H9 (cell line): ENCODE results near the gene PHACTR4. TPM values are rescaled to one million over a fixed set of nuclear protein-coding genes. Genes with fewer than 3 reads are reported as not detected.
"Not testable (repeated sequence)": the region's sequence is repeated elsewhere in the genome, so short reads cannot be mapped to it uniquely, and the experiment has no call there.

Source experiments
- DNase-seq: peaks from one replicate; pipeline ENCODE4 v3.0.0-alpha.2; 2017
- H2AFZ ChIP-seq: one replicate; pipeline ENCODE4 v1.6.1; 2013; ENCODE audit warnings: mild to moderate bottlenecking, low read length, control low read depth, moderate library complexity
- H2AK5ac ChIP-seq: 2 replicates; pipeline ENCODE4 v1.6.1; 2013; ENCODE audit warnings: low read length, control low read depth, mixed read lengths; ENCODE audit not compliant: insufficient read length
- H2BK120ac ChIP-seq: one replicate; pipeline ENCODE4 v1.6.1; 2013; ENCODE audit warnings: low read depth, mild to moderate bottlenecking, low read length, control low read depth, inconsistent platforms; ENCODE audit not compliant: poor library complexity, severe bottlenecking
- H2BK12ac ChIP-seq: 2 replicates; pipeline ENCODE4 v1.6.1; 2013; ENCODE audit warnings: low read length, control low read depth, mixed read lengths, low read depth; ENCODE audit not compliant: insufficient read length
- H2BK15ac ChIP-seq: 2 replicates; pipeline ENCODE4 v1.6.1; 2013; ENCODE audit warnings: low read depth, low read length, control low read depth
- H2BK20ac ChIP-seq: one replicate; pipeline ENCODE4 v1.6.1; 2013; ENCODE audit warnings: low read depth, mild to moderate bottlenecking, low read length, control low read depth, inconsistent platforms; ENCODE audit not compliant: poor library complexity, severe bottlenecking
- H2BK5ac ChIP-seq: 2 replicates; pipeline ENCODE4 v1.6.1; 2013; ENCODE audit warnings: low read length, control low read depth, mixed read lengths; ENCODE audit not compliant: insufficient read length
- H3K14ac ChIP-seq: 2 replicates; pipeline ENCODE4 v1.6.1; 2013; ENCODE audit warnings: low read length, control low read depth; ENCODE audit not compliant: insufficient read depth
- H3K18ac ChIP-seq: 2 replicates; pipeline ENCODE4 v1.6.1; 2013; ENCODE audit warnings: low read depth, mild to moderate bottlenecking, mixed read lengths, low read length, control low read depth; ENCODE audit not compliant: insufficient read length
- H3K23ac ChIP-seq: 2 replicates; pipeline ENCODE4 v1.6.1; 2013; ENCODE audit warnings: low read length, control low read depth, mixed read lengths, low read depth; ENCODE audit not compliant: insufficient read length
- H3K23me2 ChIP-seq: 2 replicates; pipeline ENCODE4 v1.6.1; 2013; ENCODE audit warnings: low read depth, mild to moderate bottlenecking, mixed read lengths, low read length, control low read depth; ENCODE audit not compliant: insufficient read length, poor library complexity, severe bottlenecking
- H3K27ac ChIP-seq: 2 replicates; pipeline ENCODE4 v1.5.1; 2013; ENCODE audit warnings: low read length, control low read depth, mixed read lengths, low read depth; ENCODE audit not compliant: insufficient read length
- H3K27me3 ChIP-seq: 2 replicates; pipeline ENCODE4 v1.6.1; 2013; ENCODE audit warnings: low read length, control low read depth, inconsistent platforms; ENCODE audit not compliant: insufficient read depth
- H3K4ac ChIP-seq: 2 replicates; pipeline ENCODE4 v1.6.1; 2013; ENCODE audit warnings: low read depth, mild to moderate bottlenecking, control low read depth, inconsistent platforms, low read length, moderate library complexity
- H3K4me1 ChIP-seq: 2 replicates; pipeline ENCODE4 v1.6.1; 2013; ENCODE audit warnings: low read length, control low read depth, inconsistent platforms; ENCODE audit not compliant: insufficient read depth
- H3K4me2 ChIP-seq: 2 replicates; pipeline ENCODE4 v1.6.1; 2013; ENCODE audit warnings: low read length, control low read depth, mixed read lengths; ENCODE audit not compliant: insufficient read length, insufficient read depth
- H3K56ac ChIP-seq: 2 replicates; pipeline ENCODE4 v1.6.1; 2013; ENCODE audit warnings: low read depth, mild to moderate bottlenecking, mixed read lengths, low read length, control low read depth; ENCODE audit not compliant: insufficient read length
- H3K79me1 ChIP-seq: 2 replicates; pipeline ENCODE4 v1.6.1; 2013; ENCODE audit warnings: low read depth, mild to moderate bottlenecking, moderate library complexity, low read length, control low read depth, inconsistent platforms; ENCODE audit not compliant: insufficient read depth, poor library complexity, severe bottlenecking
- H3K79me2 ChIP-seq: 2 replicates; pipeline ENCODE4 v1.6.1; 2013; ENCODE audit warnings: low read length, control low read depth, inconsistent platforms; ENCODE audit not compliant: insufficient read depth
- H3K9ac ChIP-seq: 2 replicates; pipeline ENCODE4 v1.6.1; 2013; ENCODE audit warnings: low read length, control low read depth, mixed read lengths; ENCODE audit not compliant: insufficient read length; ENCODE audit errors: extremely low read depth
- H3K9me3 ChIP-seq: one replicate; pipeline ENCODE4 v1.6.1; 2013; ENCODE audit warnings: low read depth, low read length, inconsistent platforms; ENCODE audit not compliant: control insufficient read depth
- H3T11ph ChIP-seq: one replicate; pipeline ENCODE4 v1.6.1; 2013; ENCODE audit warnings: mild to moderate bottlenecking, low read length, control low read depth, inconsistent platforms
- H4K20me1 ChIP-seq: one replicate; pipeline ENCODE4 v1.6.1; 2013; ENCODE audit not compliant: control insufficient read depth, insufficient read length, insufficient read depth
- H4K5ac ChIP-seq: 2 replicates; pipeline ENCODE4 v1.6.1; 2013; ENCODE audit warnings: low read depth, mild to moderate bottlenecking, mixed read lengths, low read length, control low read depth; ENCODE audit not compliant: insufficient read length
- H4K8ac ChIP-seq: replicated peaks from 2 replicates; pipeline ENCODE4 v1.6.1; 2013; ENCODE audit warnings: low read length, control low read depth, mixed read lengths, low read depth; ENCODE audit not compliant: insufficient read length
- H4K91ac ChIP-seq: 2 replicates; pipeline ENCODE4 v1.6.1; 2013; ENCODE audit warnings: low read depth, mild to moderate bottlenecking, moderate library complexity, mixed read lengths, low read length, control low read depth; ENCODE audit not compliant: insufficient read length
- H3K27ac Mint-ChIP-seq, 3 experiments: 2 replicates in 2 of 3; 3 replicates in 1 of 3; pipeline ENCODE4 v1.8.0; 2020 to 2021; ENCODE audit warnings: mixed read lengths in 3 of 3, mild to moderate bottlenecking in 1 of 3, moderate library complexity in 1 of 3
- H3K27me3 Mint-ChIP-seq: 2 replicates; pipeline ENCODE4 v1.8.0; 2021; ENCODE audit warnings: low read depth, mild to moderate bottlenecking, moderate library complexity, mixed read lengths
- H3K36me3 Mint-ChIP-seq, 3 experiments: 2 replicates in 2 of 3; 3 replicates in 1 of 3; pipeline ENCODE4 v1.8.0; 2020 to 2021; ENCODE audit warnings: low read depth in 3 of 3, mixed read lengths in 3 of 3; ENCODE audit not compliant: insufficient read depth in 1 of 3
- H3K4me1 Mint-ChIP-seq, 2 experiments: 2 replicates each; pipeline ENCODE4 v1.8.0; 2020; ENCODE audit warnings: mixed read lengths in 2 of 2
- H3K4me3 Mint-ChIP-seq, 2 experiments: 2 replicates in 1 of 2; 3 replicates in 1 of 2; pipeline ENCODE4 v1.8.0; 2020 to 2021; ENCODE audit warnings: mild to moderate bottlenecking in 2 of 2, mixed read lengths in 2 of 2, moderate library complexity in 1 of 2
- H3K9me3 Mint-ChIP-seq, 2 experiments: 2 replicates in 1 of 2; 3 replicates in 1 of 2; pipeline ENCODE4 v1.8.0; 2020; ENCODE audit warnings: mild to moderate bottlenecking in 2 of 2, mixed read lengths in 2 of 2, moderate library complexity in 1 of 2
- WGBS: extraction: QIAGEN DNeasy Blood & Tissue Kit; methylation state at CpG from one replicate; pipeline ENCODE4 v1.1.7; 2013; ENCODE audit warnings: missing lambda C conversion rate, low lambda C conversion rate, mixed read lengths; ENCODE audit not compliant: insufficient read length; ENCODE audit errors: extremely low coverage; 5-methylcytosine and 5-hydroxymethylcytosine counted together
- total RNA-seq: library from RNA; stranded (reverse); gene quantifications from 2 replicates; pipeline ENCODE4 v1.2.1, GENCODE V29; 2021

The PHACTR4 gene
- total RNA-seq, 1 experiment from 2014 or later, result 54.0 TPM

DNA sequence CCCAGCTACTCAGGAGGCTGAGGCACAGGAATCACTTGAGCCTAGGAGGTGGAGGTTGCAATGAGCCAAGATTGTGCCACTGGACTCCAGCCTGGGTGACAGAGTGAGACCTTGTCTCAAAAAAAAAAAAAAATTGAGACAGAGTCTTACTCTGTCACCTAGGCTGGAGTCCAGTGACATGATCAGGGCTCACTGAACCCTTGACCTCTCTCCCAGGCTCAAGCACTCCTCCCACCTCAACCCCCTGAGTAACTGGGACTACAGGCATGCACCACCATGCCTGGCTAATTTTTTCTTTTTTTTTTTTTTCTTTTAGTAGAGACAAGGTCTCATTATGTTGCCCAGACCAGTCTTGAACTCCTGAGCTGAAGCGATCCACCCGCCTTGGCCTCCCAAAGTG lies 6.7 kb downstream of the PHACTR4 start:
- H2BK15ac ChIP-seq, H3K4me3 Mint-ChIP-seq, H3K9me3 Mint-ChIP-seq, H4K5ac ChIP-seq, H3K27ac ChIP-seq, H3K9me3 ChIP-seq, H2BK12ac ChIP-seq, H3K4me1 ChIP-seq, H2BK120ac ChIP-seq, H3K79me1 ChIP-seq, H3K23ac ChIP-seq, H3K9ac ChIP-seq, H2AK5ac ChIP-seq, H2BK5ac ChIP-seq, H3K14ac ChIP-seq, H3K27me3 Mint-ChIP-seq, H2BK20ac ChIP-seq, H3K56ac ChIP-seq, H3K4ac ChIP-seq, H4K8ac ChIP-seq, H3T11ph ChIP-seq, H4K91ac ChIP-seq, H2AFZ ChIP-seq, DNase-seq, H3K27me3 ChIP-seq, H3K4me2 ChIP-seq, H3K18ac ChIP-seq, H4K20me1 ChIP-seq, H3K23me2 ChIP-seq: not testable (repeated sequence)
- Mint-ChIP-seq H3K27ac (peak overlapping the region in 2 of 3 experiments; percentile 34 to 88; a peak in 3 of 7 replicates), H3K36me3 (peaks cover 6 to 22% (median 20%) of the 10 kb centered on the region in 3 experiments; a peak in 6 of 7 replicates), H3K4me1 (peaks cover 9 to 13% of the 10 kb centered on the region in 2 experiments; a peak in 3 of 4 replicates)
- H3K79me2 ChIP-seq, result peaks cover 19% of the 10 kb centered on the region; the same call in 1 of the 2 replicates
- no CpG with 5 or more reads among the region's 2 CpGs for WGBS
